Calu3 (cell line): ENCODE measurements around the gene ZSCAN29. TPM values are rescaled to one million over a fixed set of nuclear protein-coding genes. Genes with fewer than 3 reads are reported as not detected.

Experiments used
- BruUV-seq: library from RNA; stranded (reverse); fragments of 400-500 nt; replicated peaks from 2 replicates; lab custom pipeline; 2021; lab: Mats Ljungman, UMichigan
- CTCF ChIA-PET: fragments of 300-600 bp; sonication (Branson Sonifier 250); formaldehyde crosslinking; loops from one replicate; lab custom pipeline; 2022; ENCODE audit warnings: antibody characterized with exemption; lab: Charles Lee
- DNase-seq: peaks from one replicate; pipeline ENCODE4 v3.0.0; 2022
- H3K27ac Mint-ChIP-seq: one replicate; pipeline ENCODE4 v1.8.0; 2022; ENCODE audit warnings: mixed read lengths; ENCODE audit not compliant: unreplicated experiment
- H3K27me3 Mint-ChIP-seq: one replicate; pipeline ENCODE4 v1.8.0; 2022; ENCODE audit warnings: mixed read lengths; ENCODE audit not compliant: unreplicated experiment
- H3K36me3 Mint-ChIP-seq: one replicate; pipeline ENCODE4 v1.8.0; 2022; ENCODE audit warnings: mild to moderate bottlenecking, moderate library complexity, mixed read lengths; ENCODE audit not compliant: insufficient read depth, unreplicated experiment
- H3K4me1 Mint-ChIP-seq: one replicate; pipeline ENCODE4 v1.8.0; 2022; ENCODE audit warnings: mild to moderate bottlenecking, low read depth, mixed read lengths; ENCODE audit not compliant: unreplicated experiment
- H3K4me3 Mint-ChIP-seq: one replicate; pipeline ENCODE4 v1.8.0; 2022; ENCODE audit warnings: mild to moderate bottlenecking, low read depth, moderate library complexity, mixed read lengths; ENCODE audit not compliant: unreplicated experiment
- H3K9me3 Mint-ChIP-seq: one replicate; pipeline ENCODE4 v1.8.0; 2022; ENCODE audit warnings: low read depth, mixed read lengths; ENCODE audit not compliant: unreplicated experiment
- intact Hi-C: fragments of 100-400 bp; cut with micrococcal nuclease; formaldehyde crosslinking; loops from one replicate; pipeline ENCODE4 v1.10.0; 2022; ENCODE audit not compliant: unreplicated experiment
- total RNA-seq: library from RNA; stranded (reverse); gene quantifications from 2 replicates; pipeline ENCODE4 v1.2.3, GENCODE V29; 2022
- TF ChIP-seq, protein P1 (sequence below): fragments of 200-600 bp; IDR thresholded peaks from one replicate; pipeline ENCODE4 v1.8.0; 2022; ENCODE audit warnings: antibody characterized with exemption; ENCODE audit not compliant: unreplicated experiment

Gene ZSCAN29
- total RNA-seq, 1 experiment from 2014 or later: 27.1 TPM

DNA sequence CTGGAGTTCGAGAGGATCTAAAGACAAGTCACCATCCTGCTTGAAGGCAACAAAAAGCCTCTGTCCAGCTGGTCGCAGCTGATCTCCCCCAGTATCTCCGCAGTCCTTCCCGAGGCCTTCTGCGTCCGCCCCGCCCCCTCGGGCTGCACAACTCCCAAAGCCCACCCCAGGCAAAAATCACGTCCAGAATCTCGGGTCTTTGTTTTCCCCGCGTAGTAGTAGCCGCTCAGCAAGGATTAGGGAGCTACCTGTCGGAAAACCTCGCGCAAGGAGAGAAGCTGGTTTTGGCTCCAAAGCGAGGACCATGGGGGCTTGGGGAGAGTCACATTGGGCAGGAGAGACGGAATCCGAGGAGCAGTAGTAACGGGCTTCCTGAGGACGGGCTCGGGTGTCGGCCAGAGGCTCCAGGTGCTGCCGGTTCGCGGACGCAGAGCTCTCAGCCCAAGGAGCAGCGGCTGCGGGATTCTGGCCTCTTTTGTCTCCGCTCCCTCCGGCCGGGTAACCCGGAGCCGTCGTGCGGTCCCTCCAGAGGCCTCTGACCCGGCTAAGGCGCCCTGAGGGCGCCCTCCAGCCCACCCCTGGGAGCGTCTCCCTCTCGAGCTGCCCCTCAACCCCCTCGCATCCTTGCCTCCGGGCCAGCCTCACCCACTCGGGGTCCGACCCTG, 401 bp downstream of the ZSCAN29 start:
- no peak for DNase-seq
- BruUV-seq: no TSS peak
- Mint-ChIP-seq H3K27me3 (no peaks in the 10 kb centered on the region), H3K4me1 (peaks cover 22% of the 10 kb centered on the region), H3K27ac (peak overlapping the region; percentile 36), H3K9me3 (no peaks in the 10 kb centered on the region), H3K4me3 (peak overlapping the region; percentile 88), H3K36me3 (peaks cover 23% of the 10 kb centered on the region)
- intact Hi-C loops: no loop called here
- CTCF ChIA-PET: interaction anchor here (0.6 to 0.9 kb wide), 2 partner anchors 11 to 491 kb away, joined by 3 to 7 read pairs; no protein-coding TSS in a partner anchor
- TF ChIP-seq, protein P1, sequence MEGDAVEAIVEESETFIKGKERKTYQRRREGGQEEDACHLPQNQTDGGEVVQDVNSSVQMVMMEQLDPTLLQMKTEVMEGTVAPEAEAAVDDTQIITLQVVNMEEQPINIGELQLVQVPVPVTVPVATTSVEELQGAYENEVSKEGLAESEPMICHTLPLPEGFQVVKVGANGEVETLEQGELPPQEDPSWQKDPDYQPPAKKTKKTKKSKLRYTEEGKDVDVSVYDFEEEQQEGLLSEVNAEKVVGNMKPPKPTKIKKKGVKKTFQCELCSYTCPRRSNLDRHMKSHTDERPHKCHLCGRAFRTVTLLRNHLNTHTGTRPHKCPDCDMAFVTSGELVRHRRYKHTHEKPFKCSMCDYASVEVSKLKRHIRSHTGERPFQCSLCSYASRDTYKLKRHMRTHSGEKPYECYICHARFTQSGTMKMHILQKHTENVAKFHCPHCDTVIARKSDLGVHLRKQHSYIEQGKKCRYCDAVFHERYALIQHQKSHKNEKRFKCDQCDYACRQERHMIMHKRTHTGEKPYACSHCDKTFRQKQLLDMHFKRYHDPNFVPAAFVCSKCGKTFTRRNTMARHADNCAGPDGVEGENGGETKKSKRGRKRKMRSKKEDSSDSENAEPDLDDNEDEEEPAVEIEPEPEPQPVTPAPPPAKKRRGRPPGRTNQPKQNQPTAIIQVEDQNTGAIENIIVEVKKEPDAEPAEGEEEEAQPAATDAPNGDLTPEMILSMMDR: no peak

- intact Hi-C loops: no loop called here
- H3K27me3 Mint-ChIP-seq: no peaks in the 10 kb centered on the region
- H3K4me1 Mint-ChIP-seq: no peaks in the 10 kb centered on the region
- H3K9me3 Mint-ChIP-seq: peaks cover 7% of the 10 kb centered on the region
- TF ChIP-seq, protein P1: no peak
- DNase-seq: no peak
- no peak overlapping the region for H3K27ac Mint-ChIP-seq
- H3K36me3 Mint-ChIP-seq: peaks cover 33% of the 10 kb centered on the region
- H3K4me3 Mint-ChIP-seq: no peak overlapping the region
- CTCF ChIA-PET: no interaction called here
- BruUV-seq: no TSS peak
Observed at GRCh38 chr15:43361313-43361903, 9.4 kb downstream of the ZSCAN29 start.

GRCh38 chr15:43360821-43361220, 10.0 kb downstream of the ZSCAN29 start:
- Mint-ChIP-seq H3K4me1 (no peaks in the 10 kb centered on the region), H3K36me3 (peaks cover 32% of the 10 kb centered on the region), H3K4me3 (no peak overlapping the region), H3K27me3 (no peaks in the 10 kb centered on the region), H3K27ac (no peak overlapping the region), H3K9me3 (peaks cover 7% of the 10 kb centered on the region)
- intact Hi-C loops: no loop called here
- no TSS peak for BruUV-seq
- TF ChIP-seq, protein P1: no peak
- CTCF ChIA-PET: no interaction called here
- no peak for DNase-seq

DNA sequence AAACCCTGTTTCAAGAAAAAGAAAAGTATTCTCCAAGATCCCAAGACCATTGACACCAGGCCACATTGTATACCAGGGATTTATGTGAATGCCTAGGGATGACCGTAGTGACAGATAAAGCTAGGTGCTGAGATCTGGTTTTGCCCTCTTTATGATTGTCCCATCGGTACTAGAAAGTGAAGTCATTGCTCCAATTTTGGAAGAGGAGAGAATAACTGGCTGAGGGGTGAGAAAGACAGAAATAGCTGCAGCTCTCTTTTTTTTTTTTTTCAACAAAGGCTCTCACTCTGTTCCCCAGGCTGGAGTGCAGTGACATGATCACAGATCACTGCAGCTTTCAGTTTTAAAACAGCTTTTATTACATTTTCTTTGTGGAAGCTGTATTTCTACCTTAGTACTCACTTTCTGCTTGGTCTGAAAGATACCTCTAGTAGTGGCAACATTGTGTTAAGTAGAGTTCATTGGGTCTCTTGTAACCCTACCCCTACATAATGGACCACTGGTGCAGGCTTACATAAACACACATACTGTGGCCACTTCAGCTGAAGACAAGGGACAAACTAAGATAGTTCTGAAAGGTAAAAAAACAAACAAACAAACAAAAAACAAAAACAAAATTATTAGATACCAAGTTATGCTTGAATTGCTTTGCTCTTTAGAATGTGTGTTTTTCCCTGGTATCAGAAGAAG, 18.0 kb downstream of the ZSCAN29 start:
- no TSS peak for BruUV-seq
- TF ChIP-seq, protein P1: no peak
- Mint-ChIP-seq H3K4me1 (no peaks in the 10 kb centered on the region), H3K4me3 (no peak overlapping the region), H3K27ac (no peak overlapping the region), H3K9me3 (no peaks in the 10 kb centered on the region), H3K36me3 (no peaks in the 10 kb centered on the region), H3K27me3 (no peaks in the 10 kb centered on the region)
- DNase-seq: no peak
- CTCF ChIA-PET: interaction anchor here (0.6 kb wide), 1 partner anchor 1265 kb away, joined by 4 read pairs; no protein-coding TSS in a partner anchor
- intact Hi-C loops: no loop called here
